IMR-90 (cell line): ENCODE results near the gene SNX6. TPM values are rescaled to one million over a fixed set of nuclear protein-coding genes. Genes with fewer than 3 reads are reported as not detected.
"Not testable (repeated sequence)": the region's sequence is repeated elsewhere in the genome, so short reads cannot be mapped to it uniquely, and the experiment has no call there.

ENCODE experiments used
- ATAC-seq: fragments of 200-7000 bp; cut with Tn5 transposase; 2 replicates; pipeline ENCODE4 v1.9.1; 2020; ENCODE audit warnings: low read depth, mild to moderate bottlenecking, moderate library complexity
- BruUV-seq: library from RNA; stranded (reverse); fragments of 400-500 nt; replicated peaks from 2 replicates; lab custom pipeline; 2021; lab: Mats Ljungman, UMichigan
- CTCF ChIA-PET: fragments of 300-600 bp; formaldehyde crosslinking; extraction: SDS; loops from one replicate; lab custom pipeline; 2021; ENCODE audit warnings: antibody characterized with exemption; lab: Yijun Ruan, JAX
- POLR2A ChIA-PET: fragments of 300-600 bp; sonication (Branson Sonifier 250); formaldehyde crosslinking; loops from one replicate; lab custom pipeline; 2022; ENCODE audit warnings: antibody characterized with exemption; ENCODE audit not compliant: unreplicated experiment; lab: Charles Lee
- DNase-seq: peaks from one replicate; pipeline ENCODE4 v3.0.0; 2013
- H2AFZ ChIP-seq: replicated peaks from 2 replicates; pipeline ENCODE3; 2013; ENCODE audit warnings: low read length, mild to moderate bottlenecking; ENCODE audit not compliant: poor library complexity
- H2AK5ac ChIP-seq: 2 replicates; pipeline ENCODE4 v1.6.1; 2013; ENCODE audit warnings: low read depth, low read length, inconsistent platforms
- H2AK9ac ChIP-seq: replicated peaks from 2 replicates; pipeline ENCODE3; 2013; ENCODE audit warnings: mild to moderate bottlenecking, low read depth, low read length, moderate library complexity; ENCODE audit not compliant: poor library complexity
- H2BK120ac ChIP-seq: 2 replicates; pipeline ENCODE4 v1.6.1; 2013; ENCODE audit warnings: low read depth, low read length, inconsistent platforms
- H2BK15ac ChIP-seq: 3 replicates; pipeline ENCODE4 v1.6.1; 2013; ENCODE audit warnings: low read depth, low read length, inconsistent platforms
- H2BK20ac ChIP-seq: 2 replicates; pipeline ENCODE4 v1.6.1; 2013; ENCODE audit warnings: low read depth, mild to moderate bottlenecking, inconsistent platforms, low read length, moderate library complexity
- H2BK5ac ChIP-seq: 2 replicates; pipeline ENCODE4 v1.6.1; 2013; ENCODE audit warnings: mild to moderate bottlenecking, low read depth, low read length, inconsistent platforms; ENCODE audit not compliant: poor library complexity, severe bottlenecking
- H3K14ac ChIP-seq: replicated peaks from 2 replicates; pipeline ENCODE4 v1.6.1; 2013; ENCODE audit warnings: low read depth, low read length, inconsistent platforms
- H3K18ac ChIP-seq: 2 replicates; pipeline ENCODE4 v1.6.1; 2013; ENCODE audit warnings: low read depth, low read length, control low read depth
- H3K23ac ChIP-seq: 2 replicates; pipeline ENCODE4 v1.6.1; 2013; ENCODE audit warnings: low read depth, low read length, inconsistent platforms
- H3K27ac ChIP-seq: 2 replicates; pipeline ENCODE4 v1.5.1; 2013; ENCODE audit warnings: mild to moderate bottlenecking, control low read depth, low read length; ENCODE audit not compliant: insufficient read depth
- H3K27me3 ChIP-seq: 2 replicates; pipeline ENCODE4 v1.6.1; 2013; ENCODE audit warnings: low read length; ENCODE audit not compliant: control insufficient read depth, insufficient read depth
- H3K36me3 ChIP-seq: 2 replicates; pipeline ENCODE4 v1.6.1; 2013; ENCODE audit warnings: low read length, mixed read lengths; ENCODE audit not compliant: control insufficient read depth, insufficient read depth
- H3K4ac ChIP-seq: 2 replicates; pipeline ENCODE4 v1.6.1; 2013; ENCODE audit warnings: low read depth, low read length, inconsistent platforms
- H3K4me1 ChIP-seq: 2 replicates; pipeline ENCODE4 v1.6.1; 2013; ENCODE audit warnings: low read length, mixed read lengths; ENCODE audit not compliant: control insufficient read depth, insufficient read depth
- H3K4me2 ChIP-seq: 2 replicates; pipeline ENCODE4 v1.6.1; 2013; ENCODE audit warnings: low read depth, mild to moderate bottlenecking, control low read depth, low read length, moderate library complexity
- H3K4me3 ChIP-seq: 2 replicates; pipeline ENCODE4 v1.5.1; 2013; ENCODE audit warnings: low read depth, mild to moderate bottlenecking, control low read depth, low read length, moderate library complexity; ENCODE audit not compliant: insufficient read depth
- H3K56ac ChIP-seq: 2 replicates; pipeline ENCODE4 v1.6.1; 2013; ENCODE audit warnings: low read length, inconsistent platforms; ENCODE audit not compliant: insufficient read depth; ENCODE audit errors: extremely low read depth
- H3K79me1 ChIP-seq, 2 experiments: 2 replicates each; pipeline ENCODE4 v1.6.1; 2013; ENCODE audit warnings: low read length in 2 of 2, inconsistent platforms in 1 of 2, low read depth in 1 of 2
- H3K9ac ChIP-seq: 2 replicates; pipeline ENCODE4 v1.6.1; 2013; ENCODE audit warnings: low read depth, low read length, control low read depth
- H3K9me1 ChIP-seq: 2 replicates; pipeline ENCODE4 v1.6.1; 2013; ENCODE audit warnings: low read length, inconsistent platforms; ENCODE audit not compliant: insufficient read depth
- H3K9me3 ChIP-seq: 2 replicates; pipeline ENCODE4 v1.6.1; 2013; ENCODE audit warnings: low read length; ENCODE audit not compliant: control insufficient read depth, insufficient read depth
- H4K20me1 ChIP-seq: 2 replicates; pipeline ENCODE4 v1.6.1; 2013; ENCODE audit warnings: low read length, inconsistent platforms; ENCODE audit not compliant: insufficient read depth
- H4K5ac ChIP-seq: 2 replicates; pipeline ENCODE4 v1.6.1; 2013; ENCODE audit warnings: mild to moderate bottlenecking, low read depth, low read length, control low read depth
- H4K8ac ChIP-seq, 2 experiments: 2 replicates each; pipeline ENCODE4 v1.6.1; 2013; ENCODE audit warnings: low read depth in 2 of 2, low read length in 2 of 2, control low read depth in 1 of 2, inconsistent platforms in 1 of 2
- H4K91ac ChIP-seq: 2 replicates; pipeline ENCODE4 v1.6.1; 2013; ENCODE audit warnings: low read depth, low read length, inconsistent platforms; ENCODE audit not compliant: insufficient read depth
- MAZ ChIP-seq: IDR thresholded peaks from 2 replicates; pipeline ENCODE4 v1.6.1; 2012; ENCODE audit warnings: low read depth, mild to moderate bottlenecking, low read length, improper control_type of control experiment, moderate library complexity, borderline replicate concordance
- MXI1 ChIP-seq: IDR thresholded peaks from 2 replicates; pipeline ENCODE4 v1.6.1; 2012; ENCODE audit warnings: low read depth, mild to moderate bottlenecking, low read length, moderate library complexity, borderline replicate concordance
- RFX5 ChIP-seq: IDR thresholded peaks from 2 replicates; pipeline ENCODE4 v1.8.0; 2012; ENCODE audit warnings: low read depth, mild to moderate bottlenecking, low read length, moderate library complexity
- WGBS, 2 experiments: methylation state at CpG; one replicate each; pipeline versions ENCODE4 v1.1.5 to v1.1.7; 2013; ENCODE audit warnings: missing lambda C conversion rate in 2 of 2; ENCODE audit not compliant: insufficient read length in 1 of 2; ENCODE audit errors: extremely low coverage in 2 of 2; 5-methylcytosine and 5-hydroxymethylcytosine counted together
- dilution Hi-C: fragments of 300-500 bp; cut with HindIII; formaldehyde crosslinking; loops from one replicate; pipeline ENCODE4 v1.14.3; 2018; ENCODE audit warnings: low sequenced_read_pairs; ENCODE audit not compliant: unreplicated experiment
- in situ Hi-C: fragments of 300-500 bp; cut with MboI; formaldehyde crosslinking; loops from 3 replicates; pipeline ENCODE4 v1.14.3; 2019; ENCODE audit warnings: low sequenced_read_pairs, inconsistent platforms, mixed read lengths
- intact Hi-C: fragments of 100-400 bp; cut with micrococcal nuclease; formaldehyde crosslinking; loops from 2 replicates; pipeline ENCODE4 v1.10.0; 2022
- polyA plus RNA-seq, 3 experiments: library from polyadenylated mRNA; depleted of rRNA; stranded (reverse); fragments of >200 nt; gene quantifications; 2 replicates each; pipeline ENCODE4 v1.2.3, GENCODE V29; 2012; ENCODE audit warnings: low replicate concordance in 1 of 3
- total RNA-seq: library from RNA; depleted of rRNA; stranded (reverse); fragments of >200 nt; gene quantifications from 2 replicates; pipeline ENCODE4 v1.2.3, GENCODE V29; 2012
- TF ChIP-seq, protein P1 (sequence below): fragments of 150-350 bp; IDR thresholded peaks from 2 replicates; pipeline ENCODE4 v1.6.1; 2017; ENCODE audit warnings: mild to moderate bottlenecking, antibody characterized with exemption, low read length, low read depth

Gene SNX6
- total and polyA plus RNA-seq, 2 of the 4 experiments (the other 2 are of a cell fraction), result 116 to 127 TPM

DNA sequence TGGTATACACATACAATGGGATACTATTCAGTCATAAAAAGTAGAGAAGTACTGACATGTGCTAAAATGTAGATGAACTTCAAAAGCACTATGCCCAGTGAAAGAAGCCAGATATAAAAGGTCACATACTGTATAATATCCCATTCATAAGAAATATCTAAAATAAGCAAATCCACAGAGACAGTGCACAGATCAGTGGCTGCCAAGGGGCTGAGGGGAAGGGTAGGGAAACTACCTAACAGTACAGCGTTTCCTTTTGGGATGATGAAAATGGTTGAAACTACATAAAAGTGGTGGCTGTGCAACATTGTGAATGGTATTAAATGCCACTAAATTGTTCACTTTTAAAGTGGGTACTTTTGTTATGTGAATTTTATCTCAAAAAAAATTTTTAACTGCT, 102.4 kb downstream of the SNX6 start:
- Histone ChIP-seq H2AK9ac (no peak overlapping the region), H3K23ac (no peak overlapping the region), H2BK120ac (no peak overlapping the region), H2BK5ac (no peak overlapping the region), H2AK5ac (no peak overlapping the region), H4K20me1 (no peaks in the 10 kb centered on the region), H3K9ac (no peak overlapping the region), H3K4me2 (no peak overlapping the region), H3K27ac (no peak overlapping the region), H4K91ac (no peak overlapping the region), H4K8ac (no peak overlapping the region), H3K9me3 (no peaks in the 10 kb centered on the region), H3K4me1 (no peaks in the 10 kb centered on the region), H2BK20ac (no peak overlapping the region), H2AFZ (no peak overlapping the region), H3K9me1 (no peaks in the 10 kb centered on the region), H3K56ac (no peak overlapping the region), H3K4ac (no peak overlapping the region), H3K4me3 (no peak overlapping the region), H3K79me1 (no peaks in the 10 kb centered on the region), H3K36me3 (peaks cover 54% of the 10 kb centered on the region), H2BK15ac (no peak overlapping the region), H3K27me3 (no peaks in the 10 kb centered on the region), H3K18ac (no peak overlapping the region), H4K5ac (no peak overlapping the region), H3K14ac (no peak overlapping the region)
- dilution Hi-C loops (no loop called here), in situ Hi-C loops (no loop called here), intact Hi-C loops (no loop called here)
- no peak for DNase-seq
- BruUV-seq, result no TSS peak
- no CpG with 5 or more reads among the region's 1 CpG for WGBS, 2 experiments
- ChIA-PET CTCF (no interaction called here), POLR2A (no interaction called here)
- no peak for ATAC-seq
- no peak for TF ChIP-seq MXI1
- TF ChIP-seq, protein P1, sequence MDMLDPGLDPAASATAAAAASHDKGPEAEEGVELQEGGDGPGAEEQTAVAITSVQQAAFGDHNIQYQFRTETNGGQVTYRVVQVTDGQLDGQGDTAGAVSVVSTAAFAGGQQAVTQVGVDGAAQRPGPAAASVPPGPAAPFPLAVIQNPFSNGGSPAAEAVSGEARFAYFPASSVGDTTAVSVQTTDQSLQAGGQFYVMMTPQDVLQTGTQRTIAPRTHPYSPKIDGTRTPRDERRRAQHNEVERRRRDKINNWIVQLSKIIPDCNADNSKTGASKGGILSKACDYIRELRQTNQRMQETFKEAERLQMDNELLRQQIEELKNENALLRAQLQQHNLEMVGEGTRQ, result no peak
- no peak for TF ChIP-seq RFX5
- TF ChIP-seq MAZ, result no peak

DNA sequence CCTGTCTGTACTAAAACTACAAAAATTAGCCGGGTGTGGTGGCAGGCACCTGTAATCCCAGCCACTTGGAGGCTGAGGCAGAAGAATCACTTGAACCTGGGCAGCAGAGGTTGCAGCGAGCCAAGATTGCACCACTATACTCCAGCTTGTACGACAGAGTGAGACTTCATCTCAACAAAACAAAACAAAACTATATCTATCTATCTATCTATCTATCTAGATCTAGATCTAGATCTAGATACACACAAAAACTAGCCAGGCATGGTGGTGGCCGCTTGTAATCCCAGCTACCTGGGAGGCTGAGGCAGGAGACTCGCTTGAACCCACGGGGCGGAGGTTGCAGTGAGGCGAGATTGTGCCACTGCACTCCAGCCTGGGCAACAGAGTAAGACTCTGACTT, 105.7 kb downstream of the SNX6 start:
- H3K4me1 ChIP-seq, H2AK5ac ChIP-seq, H3K27me3 ChIP-seq, H3K4me3 ChIP-seq, H3K56ac ChIP-seq, CTCF ChIA-PET, H4K20me1 ChIP-seq, ATAC-seq, H4K5ac ChIP-seq, H3K9ac ChIP-seq, H3K4me2 ChIP-seq, H2BK15ac ChIP-seq, H2BK20ac ChIP-seq, H4K91ac ChIP-seq, H3K14ac ChIP-seq, H3K79me1 ChIP-seq, intact Hi-C loops, BruUV-seq, in situ Hi-C loops, H3K23ac ChIP-seq, H4K8ac ChIP-seq, H2AFZ ChIP-seq, H3K9me1 ChIP-seq, H2BK5ac ChIP-seq, dilution Hi-C loops, H3K9me3 ChIP-seq, DNase-seq, H3K4ac ChIP-seq, H2AK9ac ChIP-seq, POLR2A ChIA-PET, H3K18ac ChIP-seq, H2BK120ac ChIP-seq, H3K27ac ChIP-seq: not testable (repeated sequence)
- H3K36me3 ChIP-seq, result peaks cover 42% of the 10 kb centered on the region
- WGBS, 2 experiments, result 100% methylated on average over 3 of the region's 8 CpGs; no CpG with 5 or more reads in 1 of the 2 experiments
